H1 (cell line): ENCODE results near the gene C1D. TPM values are rescaled to one million over a fixed set of nuclear protein-coding genes. Genes with fewer than 3 reads are reported as not detected.
"Not testable (repeated sequence)": the region's sequence is repeated elsewhere in the genome, so short reads cannot be mapped to it uniquely, and the experiment has no call there.

Experiments
- CTCF ChIA-PET: fragments of 300-600 bp; sonication (Branson Sonifier 250); formaldehyde crosslinking; loops from one replicate; lab custom pipeline; 2021; ENCODE audit not compliant: partially characterized antibody; lab: Charles Lee
- POLR2A ChIA-PET: fragments of 300-600 bp; sonication (Branson Sonifier 250); formaldehyde crosslinking; loops from one replicate; lab custom pipeline; 2021; ENCODE audit warnings: inconsistent platforms; ENCODE audit not compliant: partially characterized antibody; lab: Charles Lee
- DNase-seq, 2 experiments: peaks; one replicate each; pipeline versions ENCODE4 v3.0.0 to v3.0.0-alpha.2; 2010 to 2022; ENCODE audit warnings: low spot score in 2 of 2, low read depth in 1 of 2, mixed read lengths in 1 of 2
- FAIRE-seq: peaks from 2 replicates; lab custom pipeline; 2011; peaks lifted over from hg19 to GRCh38; lab: Jason Lieb, UNC
- H2AFZ ChIP-seq: 2 replicates; pipeline ENCODE4 v1.8.1; 2012; ENCODE audit warnings: low read length, inconsistent platforms
- H2AK5ac ChIP-seq: 2 replicates; pipeline ENCODE4 v1.6.1; 2013; ENCODE audit warnings: low read depth, low read length
- H2BK120ac ChIP-seq: replicated peaks from 2 replicates; pipeline ENCODE3; 2013; ENCODE audit warnings: low read depth, low read length, inconsistent platforms
- H2BK12ac ChIP-seq: 2 replicates; pipeline ENCODE4 v1.6.1; 2013; ENCODE audit warnings: low read depth, low read length
- H2BK15ac ChIP-seq: 2 replicates; pipeline ENCODE4 v1.6.1; 2013; ENCODE audit warnings: low read length
- H2BK20ac ChIP-seq: 2 replicates; pipeline ENCODE4 v1.6.1; 2013; ENCODE audit warnings: low read length
- H2BK5ac ChIP-seq: 2 replicates; pipeline ENCODE4 v1.6.1; 2013; ENCODE audit warnings: low read depth, low read length
- H3K14ac ChIP-seq: 2 replicates; pipeline ENCODE4 v1.6.1; 2013; ENCODE audit warnings: inconsistent platforms; ENCODE audit not compliant: insufficient read length
- H3K18ac ChIP-seq: 2 replicates; pipeline ENCODE4 v1.6.1; 2013; ENCODE audit warnings: low read length; ENCODE audit errors: extremely low read depth
- H3K23ac ChIP-seq: 2 replicates; pipeline ENCODE4 v1.6.1; 2013; ENCODE audit warnings: inconsistent platforms; ENCODE audit not compliant: insufficient read length
- H3K23me2 ChIP-seq: 2 replicates; pipeline ENCODE4 v1.6.1; 2013; ENCODE audit warnings: low read depth, low read length
- H3K27ac ChIP-seq: 2 replicates; pipeline ENCODE4 v1.6.1; 2011; ENCODE audit warnings: low read depth, low read length, inconsistent platforms
- H3K27me3 ChIP-seq, 4 experiments: replicated peaks in 1 of 4; 1 replicate in 1 of 4; 2 replicates in 3 of 4; pipeline versions ENCODE4 v1.6.1 to v1.8.1; 2011 to 2013; ENCODE audit warnings: low read length in 3 of 4, mild to moderate bottlenecking in 3 of 4, inconsistent platforms in 2 of 4, mixed read lengths in 2 of 4, moderate library complexity in 1 of 4; ENCODE audit not compliant: control insufficient read depth in 3 of 4, insufficient read depth in 3 of 4; ENCODE audit errors: extremely low read depth in 1 of 4
- H3K36me3 ChIP-seq, 4 experiments: 2 replicates each; pipeline versions ENCODE4 v1.6.1 to v1.8.1; 2011 to 2013; ENCODE audit warnings: mild to moderate bottlenecking in 4 of 4, low read length in 3 of 4, moderate library complexity in 2 of 4, control low read depth in 1 of 4, inconsistent platforms in 1 of 4; ENCODE audit not compliant: insufficient read depth in 4 of 4, control insufficient read depth in 2 of 4
- H3K4ac ChIP-seq: replicated peaks from 2 replicates; pipeline ENCODE3; 2013; ENCODE audit warnings: low read length, low read depth, mixed read lengths, inconsistent platforms; ENCODE audit not compliant: insufficient read length
- H3K4me1 ChIP-seq, 4 experiments: replicated peaks in 1 of 4; 1 replicate in 1 of 4; 2 replicates in 3 of 4; pipeline versions ENCODE4 v1.6.1 to v1.8.1; 2011 to 2013; ENCODE audit warnings: low read length in 3 of 4, inconsistent platforms in 2 of 4, mixed read lengths in 1 of 4; ENCODE audit not compliant: insufficient read depth in 4 of 4, control insufficient read depth in 3 of 4
- H3K4me2 ChIP-seq, 2 experiments: 2 replicates each; pipeline versions ENCODE4 v1.6.1 to v1.8.1; 2011 to 2013; ENCODE audit warnings: low read depth in 2 of 2, low read length in 2 of 2, control low read depth in 1 of 2, inconsistent platforms in 1 of 2, mild to moderate bottlenecking in 1 of 2; ENCODE audit not compliant: insufficient read depth in 1 of 2
- H3K4me3 ChIP-seq, 4 experiments: fragments of 200-600, 300-600 bp in 1 of 4; sonication (generic), shearing (Covaris generic), sonication (Bioruptor Twin) in 1 of 4; 2 replicates each; pipeline versions ENCODE4 v1.5.1 to v1.8.1; 2011 to 2016; ENCODE audit warnings: low read length in 4 of 4, low read depth in 3 of 4, control low read depth in 2 of 4, inconsistent platforms in 2 of 4, mild to moderate bottlenecking in 2 of 4, mixed read lengths in 1 of 4, moderate library complexity in 1 of 4; ENCODE audit not compliant: insufficient read depth in 2 of 4; ENCODE audit errors: extremely low read depth in 1 of 4
- H3K56ac ChIP-seq: replicated peaks from 2 replicates; pipeline ENCODE3; 2013; ENCODE audit warnings: low read depth, mild to moderate bottlenecking, mixed read lengths, low read length, inconsistent platforms; ENCODE audit not compliant: insufficient read length
- H3K79me1 ChIP-seq: 2 replicates; pipeline ENCODE4 v1.6.1; 2013; ENCODE audit warnings: low read depth, low read length, control low read depth
- H3K79me2 ChIP-seq, 2 experiments: 2 replicates each; pipeline versions ENCODE4 v1.6.1 to v1.8.1; 2012 to 2013; ENCODE audit warnings: low read length in 2 of 2, mild to moderate bottlenecking in 2 of 2, inconsistent platforms in 1 of 2; ENCODE audit not compliant: insufficient read depth in 2 of 2, control insufficient read depth in 1 of 2
- H3K9ac ChIP-seq, 4 experiments: replicated peaks in 1 of 4; 1 replicate in 1 of 4; 2 replicates in 3 of 4; pipeline versions ENCODE4 v1.6.1 to v1.8.1; 2011 to 2013; ENCODE audit warnings: low read depth in 3 of 4, low read length in 3 of 4, control low read depth in 2 of 4, mild to moderate bottlenecking in 2 of 4, moderate library complexity in 2 of 4, inconsistent platforms in 1 of 4; ENCODE audit errors: extremely low read depth in 1 of 4
- H3K9me3 ChIP-seq, 2 experiments: 2 replicates each; pipeline versions ENCODE4 v1.6.1 to v1.8.1; 2012 to 2013; ENCODE audit warnings: mild to moderate bottlenecking in 2 of 2, moderate library complexity in 2 of 2, control low read depth in 1 of 2, inconsistent platforms in 1 of 2, low read depth in 1 of 2, low read length in 1 of 2, mixed read lengths in 1 of 2; ENCODE audit not compliant: insufficient read depth in 2 of 2
- H4K20me1 ChIP-seq, 2 experiments: replicated peaks in 1 of 2; 2 replicates each; pipeline versions ENCODE3 to v1.8.1; 2011 to 2013; ENCODE audit warnings: inconsistent platforms in 2 of 2, low read length in 2 of 2, mild to moderate bottlenecking in 1 of 2; ENCODE audit not compliant: insufficient read depth in 2 of 2, control insufficient read depth in 1 of 2
- H4K5ac ChIP-seq: 2 replicates; pipeline ENCODE4 v1.6.1; 2013; ENCODE audit warnings: low read length, low read depth, mixed read lengths, inconsistent platforms; ENCODE audit not compliant: insufficient read length
- H4K8ac ChIP-seq: 2 replicates; pipeline ENCODE4 v1.8.0; 2013; ENCODE audit warnings: mild to moderate bottlenecking, moderate library complexity, low read length, inconsistent platforms; ENCODE audit not compliant: insufficient read depth; ENCODE audit errors: extremely low read depth
- H4K91ac ChIP-seq: replicated peaks from 2 replicates; pipeline ENCODE3; 2013; ENCODE audit warnings: low read length, mixed read lengths, inconsistent platforms; ENCODE audit not compliant: insufficient read length
- ASH2L ChIP-seq: fragments of 200-600, 300-600 bp; sonication (generic); IDR thresholded peaks from one replicate; pipeline ENCODE4 v1.7.1; 2017; ENCODE audit warnings: low read length
- RBBP5 ChIP-seq: IDR thresholded peaks from 2 replicates; pipeline ENCODE4 v1.7.1; 2012; ENCODE audit warnings: low read depth, mild to moderate bottlenecking, inconsistent platforms, low read length, moderate library complexity, borderline replicate concordance
- WGBS, 2 experiments: shearing (Covaris generic) in 1 of 2; methylation state at CpG; one replicate each; pipeline versions ENCODE4 v1.1.6 to v1.1.7; 2013 to 2015; ENCODE audit warnings: low lambda C conversion rate in 2 of 2, mixed read lengths in 2 of 2, inconsistent platforms in 1 of 2, low coverage in 1 of 2, missing lambda C conversion rate in 1 of 2; ENCODE audit not compliant: insufficient replicate concordance in 2 of 2, insufficient coverage in 1 of 2, insufficient read length in 1 of 2; ENCODE audit errors: extremely low coverage in 1 of 2, missing lambda C conversion rate in 1 of 2; 5-methylcytosine and 5-hydroxymethylcytosine counted together
- polyA plus RNA-seq, 7 experiments: library from polyadenylated mRNA; depleted of rRNA in 3 of 7; stranded (reverse) in 5 of 7; unstranded in 2 of 7; fragments of >200 nt in 5 of 7; fragments of 200-250 nt in 2 of 7; gene quantifications; 1 replicate in 5 of 7; 2 replicates in 1 of 7; 4 replicates in 1 of 7; pipeline versions ENCODE4 v1.2.1 to v1.2.3, GENCODE V29; 2011 to 2013; ENCODE audit warnings: missing spikeins in 2 of 7, mixed read lengths in 2 of 7
- total RNA-seq: library from RNA; stranded (reverse); fragmentation: NEBNext Ultra II Directional; extraction: Animal tissue kit (Norgen Biotek cat#: 25700); gene quantifications from 2 replicates; pipeline ENCODE4 v1.2.1, GENCODE V29; 2021

Gene C1D
- total and polyA plus RNA-seq, 2 of the 8 experiments (the other 6 are each of a cell fraction or from before 2014, with no cell fraction given), result 17.5 to 24.1 TPM

GRCh38 chr2:68063797-68064646 is 1.2 kb upstream of the C1D start:
- peak in 1 of 2 experiments; percentile 56 for DNase-seq
- H4K8ac ChIP-seq, result peak overlapping the region; percentile 89; the same call in 1 of the 2 replicates
- H3K14ac ChIP-seq, H3K27me3 ChIP-seq, H3K9me3 ChIP-seq, H3K79me1 ChIP-seq, H2BK20ac ChIP-seq, CTCF ChIA-PET, H4K91ac ChIP-seq: not testable (repeated sequence)
- peak; percentile 56 for TF ChIP-seq ASH2L
- TF ChIP-seq RBBP5, result 0 out of 2 replicates have a peak, but pooled peaks have one; percentile 42
- TF ChIP-seq, all 59 proteins: peak for 2; not testable (repeated sequence) for 57
- H3K36me3 ChIP-seq, H2BK5ac ChIP-seq, H3K23ac ChIP-seq, H3K4me1 ChIP-seq, H2AK5ac ChIP-seq, H3K23me2 ChIP-seq, H3K9ac ChIP-seq, H3K56ac ChIP-seq, FAIRE-seq, H3K18ac ChIP-seq, H3K4ac ChIP-seq, H2BK120ac ChIP-seq, H2BK15ac ChIP-seq, H4K20me1 ChIP-seq: not testable (repeated sequence)
- peak overlapping the region; percentile 32 to 89; a peak in 2 of 4 replicates for H3K4me2 ChIP-seq
- peaks cover 11 to 36% of the 10 kb centered on the region in 2 experiments for H3K79me2 ChIP-seq
- peak overlapping the region in 1 of 4 experiments; percentile 85; a peak in 1 of 8 replicates for H3K4me3 ChIP-seq
- 87% methylated on average over 19 of the region's 19 CpGs; no CpG with 5 or more reads in 1 of the 2 experiments for WGBS, 2 experiments
- H4K5ac ChIP-seq, result peak overlapping the region; percentile 60
- POLR2A ChIA-PET, result interaction anchor here (0.6 to 2.5 kb wide), 8 partner anchors 10 to 950 kb away, joined by 3 to 15 read pairs (median 4); partner anchors contain the start of genes PNO1 and PPP3R1
- H2BK12ac ChIP-seq, result peak overlapping the region; percentile 80; the same call in 1 of the 2 replicates
- peak overlapping the region; percentile 52; the same call in 1 of the 2 replicates for H3K27ac ChIP-seq
- peak overlapping the region; percentile 76; the same call in 1 of the 2 replicates for H2AFZ ChIP-seq
